ENCODE results near the gene MRPS21. TPM values are rescaled to one million over a fixed set of nuclear protein-coding genes. Genes with fewer than 3 reads are reported as not detected.

The MRPS21 gene
- total RNA-seq, result 10 to 100 TPM; 40.9 to 50.9 (median 42.2) TPM
- 59.8 TPM for total RNA-seq (2013)

DNA sequence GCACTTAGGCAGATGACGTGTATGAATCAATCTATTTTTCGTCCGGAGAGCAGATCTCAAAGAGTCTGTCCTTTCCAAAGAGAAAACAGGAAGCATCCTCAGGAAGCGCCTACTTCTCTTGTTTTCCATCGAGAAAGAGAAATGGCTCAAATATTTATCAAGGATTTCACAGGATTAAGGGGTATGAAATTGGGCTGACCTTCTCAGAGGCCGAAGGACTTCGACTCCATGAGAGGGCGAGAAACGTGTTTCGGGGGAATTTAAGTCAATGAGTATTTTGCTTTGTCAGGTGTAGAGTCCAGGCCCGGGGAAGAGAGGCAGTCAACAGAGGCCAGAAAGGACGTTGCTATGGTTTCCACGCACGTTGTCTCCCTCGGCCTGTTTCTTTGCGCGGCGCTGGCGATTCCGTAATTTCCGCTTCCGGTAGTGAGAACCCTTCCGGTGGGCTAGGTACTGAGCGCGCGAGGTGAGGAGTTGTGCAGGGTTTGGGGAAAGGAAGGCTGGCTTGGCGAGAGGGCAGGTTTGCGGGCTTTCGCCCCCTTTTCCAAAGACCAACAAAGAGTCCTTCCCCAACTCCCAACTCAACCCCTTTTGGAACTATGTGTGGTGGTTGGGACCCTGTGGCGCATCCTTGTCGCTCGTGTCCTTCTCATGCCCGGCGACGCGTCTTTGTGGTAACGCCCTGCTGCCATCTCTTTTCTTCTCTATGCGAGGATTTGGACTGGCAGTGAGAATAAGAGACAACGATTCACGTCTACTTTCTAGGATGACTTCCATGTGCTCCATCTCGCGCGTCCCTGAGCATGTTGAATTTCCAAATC, at the start of gene MRPS21:
Gene MRPS21 (plus strand): TSS at position 429 of the 821 bp plus-strand sequence. CDS start 506 bp downstream, outside the sequence.
- H3K9me3 Mint-ChIP-seq, result no peaks in the 10 kb centered on the region
- peak; percentile 96 to 98 (median 97) for ATAC-seq
- H3K27me3 Mint-ChIP-seq (ENCODE audit: low read depth in 2 of 2), result peaks cover 4 to 6% of the 10 kb centered on the region in 2 donors
- no peaks in the 10 kb centered on the region for H3K36me3 Mint-ChIP-seq
- WGBS (ENCODE audit: insufficient coverage), result 4% methylated on average over 37 of the region's 43 CpGs
- H3K4me3 Mint-ChIP-seq, result peak within 1 kb of the TSS; percentile 89
- Histone ChIP-seq H3K27ac (ENCODE audit: low read length) (peak within 1 kb of the TSS; percentile 96), H3K4me1 (ENCODE audit: control insufficient read depth, insufficient read depth, low read length) (peaks cover 15% of the 10 kb centered on the region), H3K9me3 (ENCODE audit: control insufficient read depth, insufficient read depth, low read length) (no peaks in the 10 kb centered on the region), H3K4me3 (ENCODE audit: low read length) (peak within 1 kb of the TSS; percentile 72), H3K36me3 (ENCODE audit: control insufficient read depth, insufficient read depth, low read length) (peaks cover 10% of the 10 kb centered on the region), H3K27me3 (ENCODE audit: control insufficient read depth, insufficient read depth, low read length) (no peaks in the 10 kb centered on the region)
- DNase-seq, result peak; percentile 80 to 95
- intact Hi-C loops (cut with micrococcal nuclease), result loop anchor here (2.0 kb wide), 1 partner anchor 57 kb away; the partner anchor contains the start of gene ANP32E
- TF ChIP-seq, protein P1, sequence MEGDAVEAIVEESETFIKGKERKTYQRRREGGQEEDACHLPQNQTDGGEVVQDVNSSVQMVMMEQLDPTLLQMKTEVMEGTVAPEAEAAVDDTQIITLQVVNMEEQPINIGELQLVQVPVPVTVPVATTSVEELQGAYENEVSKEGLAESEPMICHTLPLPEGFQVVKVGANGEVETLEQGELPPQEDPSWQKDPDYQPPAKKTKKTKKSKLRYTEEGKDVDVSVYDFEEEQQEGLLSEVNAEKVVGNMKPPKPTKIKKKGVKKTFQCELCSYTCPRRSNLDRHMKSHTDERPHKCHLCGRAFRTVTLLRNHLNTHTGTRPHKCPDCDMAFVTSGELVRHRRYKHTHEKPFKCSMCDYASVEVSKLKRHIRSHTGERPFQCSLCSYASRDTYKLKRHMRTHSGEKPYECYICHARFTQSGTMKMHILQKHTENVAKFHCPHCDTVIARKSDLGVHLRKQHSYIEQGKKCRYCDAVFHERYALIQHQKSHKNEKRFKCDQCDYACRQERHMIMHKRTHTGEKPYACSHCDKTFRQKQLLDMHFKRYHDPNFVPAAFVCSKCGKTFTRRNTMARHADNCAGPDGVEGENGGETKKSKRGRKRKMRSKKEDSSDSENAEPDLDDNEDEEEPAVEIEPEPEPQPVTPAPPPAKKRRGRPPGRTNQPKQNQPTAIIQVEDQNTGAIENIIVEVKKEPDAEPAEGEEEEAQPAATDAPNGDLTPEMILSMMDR (IDR thresholded peaks at IDR 0.05), result no peak
- peaks cover 23 to 25% of the 10 kb centered on the region in 2 donors for H3K4me1 Mint-ChIP-seq
- H3K27ac Mint-ChIP-seq, result peak within 1 kb of the TSS; percentile 96 to 97

DNA sequence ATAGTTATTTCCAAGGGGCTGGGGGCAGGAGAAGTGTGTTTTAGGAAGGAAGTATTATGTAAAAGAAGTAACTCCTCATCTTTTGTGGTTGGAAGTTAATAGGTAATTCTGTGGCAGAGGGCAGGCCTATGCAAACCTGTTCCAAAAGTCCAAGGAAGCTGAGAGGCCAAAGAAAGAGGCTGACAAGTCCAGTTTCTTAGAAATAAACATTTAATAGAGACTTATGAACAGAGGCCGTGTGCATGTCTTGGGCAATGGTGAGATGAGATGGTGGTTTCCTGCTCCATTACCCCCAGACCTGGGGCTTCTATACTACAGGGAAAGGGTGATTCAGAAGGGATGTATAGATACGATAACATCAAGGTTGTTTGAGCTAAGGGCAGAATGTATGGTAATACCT, 43.7 kb upstream of the MRPS21 start:
- no peak overlapping the region for H3K27ac ChIP-seq (ENCODE audit: low read length)
- no peak overlapping the region for H3K4me3 Mint-ChIP-seq
- 61% methylated on average over 2 of the region's 2 CpGs for WGBS (ENCODE audit: insufficient coverage)

DNA sequence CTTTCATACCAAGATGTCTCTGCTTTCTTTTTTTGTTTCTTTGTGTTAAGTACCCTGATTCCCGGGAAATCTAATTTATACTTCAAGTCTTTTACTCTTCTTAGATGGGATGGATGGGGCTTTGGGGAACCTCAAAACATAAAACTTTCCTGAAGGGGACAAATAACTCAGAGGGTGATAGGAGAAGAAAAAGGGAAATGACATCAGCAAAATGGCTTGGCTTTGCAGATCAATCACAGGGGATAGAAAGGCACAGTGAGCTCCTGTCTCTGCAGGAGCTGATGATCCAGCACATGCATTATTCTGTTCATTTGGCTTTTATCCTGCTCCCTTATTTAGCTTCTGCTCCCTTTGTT, 37.5 kb upstream of the MRPS21 start:
- TF ChIP-seq, protein P1 (IDR thresholded peaks at IDR 0.05), result no peak
- ATAC-seq (no peak), DNase-seq (no peak)
- no CpG with 5 or more reads among the region's 1 CpG for WGBS (ENCODE audit: insufficient coverage)
- no peaks in the 10 kb centered on the region for H3K9me3 ChIP-seq (ENCODE audit: control insufficient read depth, insufficient read depth, low read length)
- H3K36me3 ChIP-seq (ENCODE audit: control insufficient read depth, insufficient read depth, low read length), result no peaks in the 10 kb centered on the region
- peak overlapping the region; percentile 8 for H3K4me3 Mint-ChIP-seq
- no peaks in the 10 kb centered on the region for H3K36me3 Mint-ChIP-seq
- no peak overlapping the region for H3K27ac Mint-ChIP-seq
- no peak overlapping the region for H3K27ac ChIP-seq (ENCODE audit: low read length)
- peaks cover 12 to 13% of the 10 kb centered on the region in 2 donors for H3K4me1 Mint-ChIP-seq
- H3K9me3 Mint-ChIP-seq, result no peaks in the 10 kb centered on the region
- H3K4me1 ChIP-seq (ENCODE audit: control insufficient read depth, insufficient read depth, low read length), result peaks cover 13% of the 10 kb centered on the region
- peaks cover 36% of the 10 kb centered on the region for H3K27me3 ChIP-seq (ENCODE audit: control insufficient read depth, insufficient read depth, low read length)
- H3K27me3 Mint-ChIP-seq (ENCODE audit: low read depth in 2 of 2), result peaks cover 32 to 34% of the 10 kb centered on the region in 2 donors
- intact Hi-C loops (cut with micrococcal nuclease), result loop anchor here (5.0 to 10.0 kb wide), 3 partner anchors 66 to 741 kb away; partner anchors contain the start of genes ENSA and PRPF3
- no peak overlapping the region for H3K4me3 ChIP-seq (ENCODE audit: low read length)

More for the DNA sequence above, 43.7 kb upstream of the MRPS21 start:
- Mint-ChIP-seq H3K9me3 (no peaks in the 10 kb centered on the region), H3K27me3 (ENCODE audit: low read depth in 2 of 2) (no peaks in the 10 kb centered on the region), H3K27ac (no peak overlapping the region), H3K4me1 (no peaks in the 10 kb centered on the region), H3K36me3 (no peaks in the 10 kb centered on the region)
- H3K9me3 ChIP-seq (ENCODE audit: control insufficient read depth, insufficient read depth, low read length), result no peaks in the 10 kb centered on the region
- H3K27me3 ChIP-seq (ENCODE audit: control insufficient read depth, insufficient read depth, low read length), result no peaks in the 10 kb centered on the region
- TF ChIP-seq, protein P1 (IDR thresholded peaks at IDR 0.05), result no peak
- H3K36me3 ChIP-seq (ENCODE audit: control insufficient read depth, insufficient read depth, low read length), result no peaks in the 10 kb centered on the region
- DNase-seq (no peak), ATAC-seq (no peak)
- no peaks in the 10 kb centered on the region for H3K4me1 ChIP-seq (ENCODE audit: control insufficient read depth, insufficient read depth, low read length)
- intact Hi-C loops (cut with micrococcal nuclease), result loop anchor here (10.0 kb wide), 1 partner anchor 375 kb away; the partner anchor contains the start of gene ENSA
- H3K4me3 ChIP-seq (ENCODE audit: low read length), result no peak overlapping the region
